ENCODE measurements around the gene MSL2.

The MSL2 gene

DNA sequence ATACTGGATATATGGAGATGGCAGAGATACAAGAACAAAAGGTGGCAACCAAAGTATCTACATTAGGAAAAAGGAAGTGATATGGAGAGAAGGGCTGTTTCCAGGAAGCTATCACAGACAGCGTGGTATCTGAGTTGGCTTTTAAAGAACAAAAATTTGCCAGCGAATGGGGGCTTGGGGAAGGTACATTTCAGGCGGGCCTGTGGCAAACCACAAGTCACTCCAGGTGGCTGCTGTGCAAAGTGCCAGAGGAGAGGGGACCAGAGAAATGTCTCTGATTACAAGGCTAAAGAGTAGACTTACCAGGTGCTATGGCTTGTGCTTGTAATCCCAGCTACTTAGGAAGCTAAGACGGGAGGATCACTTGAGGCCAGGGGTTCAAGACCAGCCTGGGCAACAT is 91.1 kb downstream of the MSL2 start:
- no peak for DNase-seq (ENCODE audit: insufficient read length, low spot score)
- TF ChIP-seq POU2F2 (IDR thresholded peaks at IDR 0.05; ENCODE audit: low read depth, low read length) (no peak), PAX5 (IDR thresholded peaks at IDR 0.05; ENCODE audit: insufficient read depth, low read length, severe bottlenecking) (no peak), POLR2AphosphoS5 (IDR thresholded peaks at IDR 0.05; ENCODE audit: low read depth, low read length) (no peak)
- no peak for FAIRE-seq

All from GM12891 (cell line).